Loucy (cell line): ENCODE results near the gene ZBTB20.

Source experiments
- EZH2phosphoT487 ChIP-seq: fragments of 200-600 bp; IDR thresholded peaks from 2 replicates; pipeline ENCODE4 v1.6.1; 2018; ENCODE audit warnings: antibody characterized with exemption, mild to moderate bottlenecking, moderate library complexity, borderline replicate concordance
- TF ChIP-seq, protein P1 (sequence below): fragments of 200-600 bp; sonication (generic); conservative IDR thresholded peaks from 2 replicates; pipeline ENCODE4 v1.5.1; 2014; ENCODE audit warnings: mild to moderate bottlenecking, antibody characterized with exemption, low read length

- TF ChIP-seq, protein P1, sequence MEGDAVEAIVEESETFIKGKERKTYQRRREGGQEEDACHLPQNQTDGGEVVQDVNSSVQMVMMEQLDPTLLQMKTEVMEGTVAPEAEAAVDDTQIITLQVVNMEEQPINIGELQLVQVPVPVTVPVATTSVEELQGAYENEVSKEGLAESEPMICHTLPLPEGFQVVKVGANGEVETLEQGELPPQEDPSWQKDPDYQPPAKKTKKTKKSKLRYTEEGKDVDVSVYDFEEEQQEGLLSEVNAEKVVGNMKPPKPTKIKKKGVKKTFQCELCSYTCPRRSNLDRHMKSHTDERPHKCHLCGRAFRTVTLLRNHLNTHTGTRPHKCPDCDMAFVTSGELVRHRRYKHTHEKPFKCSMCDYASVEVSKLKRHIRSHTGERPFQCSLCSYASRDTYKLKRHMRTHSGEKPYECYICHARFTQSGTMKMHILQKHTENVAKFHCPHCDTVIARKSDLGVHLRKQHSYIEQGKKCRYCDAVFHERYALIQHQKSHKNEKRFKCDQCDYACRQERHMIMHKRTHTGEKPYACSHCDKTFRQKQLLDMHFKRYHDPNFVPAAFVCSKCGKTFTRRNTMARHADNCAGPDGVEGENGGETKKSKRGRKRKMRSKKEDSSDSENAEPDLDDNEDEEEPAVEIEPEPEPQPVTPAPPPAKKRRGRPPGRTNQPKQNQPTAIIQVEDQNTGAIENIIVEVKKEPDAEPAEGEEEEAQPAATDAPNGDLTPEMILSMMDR, result no peak
- no peak for TF ChIP-seq EZH2phosphoT487
These were observed 207.2 kb downstream of the ZBTB20 start for GRCh38 chr3:114939920-114940319.
